ENCODE measurements around the gene KRT31. TPM values are rescaled to one million over a fixed set of nuclear protein-coding genes. Genes with fewer than 3 reads are reported as not detected.

The KRT31 gene
- total and polyA plus RNA-seq, 2 of the 8 experiments (the other 6 are each of a cell fraction or from before 2014, with no cell fraction given), result not detected

GRCh38 chr17:41377546-41377945 lies 19.9 kb downstream of the KRT31 start:
- TF ChIP-seq YY1 (IDR thresholded peaks at IDR 0.05; ENCODE audit: low read depth, low read length) (no peak), EP300 (IDR thresholded peaks at IDR 0.05; ENCODE audit: borderline replicate concordance in 1 of 2, low read depth in 2 of 2, low read length in 2 of 2) (no peak), EGR1 (IDR thresholded peaks at IDR 0.05; ENCODE audit: borderline replicate concordance, low read depth, low read length) (no peak), SRF (IDR thresholded peaks at IDR 0.05; ENCODE audit: low read depth, low read length) (no peak), SP2 (IDR thresholded peaks at IDR 0.05; ENCODE audit: low read length) (no peak), TEAD4 (IDR thresholded peaks at IDR 0.05; ENCODE audit: low read depth, low read length) (no peak), SIX5 (IDR thresholded peaks at IDR 0.05; ENCODE audit: low read depth, low read length) (no peak), BCL11A (IDR thresholded peaks at IDR 0.05; ENCODE audit: low read depth in 2 of 2, low read length in 2 of 2) (no peak), BACH1 (IDR thresholded peaks at IDR 0.05; ENCODE audit: low read length) (no peak), CHD2 (IDR thresholded peaks at IDR 0.05; ENCODE audit: low read length) (no peak), CBX5 (IDR thresholded peaks at IDR 0.05; ENCODE audit: low read depth, low read length) (no peak), SUZ12 (IDR thresholded peaks at IDR 0.05; ENCODE audit: low read length) (no peak)

More at GRCh38 chr17:41377546-41377945, 19.9 kb downstream of the KRT31 start:
- no peak overlapping the region for H3K56ac ChIP-seq (replicated peaks; ENCODE audit: insufficient read length, low read depth, low read length)
- 61% methylated on average over 2 of the region's 2 CpGs; no CpG with 5 or more reads in 1 of the 2 experiments for WGBS, 2 experiments (ENCODE audit: extremely low coverage in 1 of 2, insufficient coverage in 1 of 2, insufficient read length in 1 of 2, insufficient replicate concordance in 2 of 2, low coverage in 1 of 2, low lambda C conversion rate in 2 of 2, missing lambda C conversion rate in 1 of 2)
- no peak overlapping the region for H3K4me2 ChIP-seq (ENCODE audit: insufficient read depth in 1 of 2, low read depth in 2 of 2, low read length in 2 of 2)
- H2AK5ac ChIP-seq (ENCODE audit: low read depth, low read length), result no peak overlapping the region
- no peak overlapping the region for H4K8ac ChIP-seq (ENCODE audit: extremely low read depth, insufficient read depth, low read length)
- H3K23me2 ChIP-seq (ENCODE audit: low read depth, low read length), result no peaks in the 10 kb centered on the region; the same call in 1 of the 2 replicates
- no peak for FAIRE-seq
- H2BK15ac ChIP-seq (ENCODE audit: low read length), result no peak overlapping the region
- H2BK5ac ChIP-seq (ENCODE audit: low read depth, low read length), result no peak overlapping the region
- POLR2A ChIA-PET (ENCODE audit: partially characterized antibody), result no interaction called here
- no peak overlapping the region for H2BK20ac ChIP-seq (ENCODE audit: low read length)
- H4K20me1 ChIP-seq (replicated peaks in 1 of 2; ENCODE audit: control insufficient read depth in 1 of 2, insufficient read depth in 2 of 2, low read length in 2 of 2), result no peaks in the 10 kb centered on the region
- no peak overlapping the region for H3K9ac ChIP-seq (replicated peaks in 1 of 4; ENCODE audit: extremely low read depth in 1 of 4, low read depth in 3 of 4, low read length in 3 of 4)
- no peak overlapping the region for H4K91ac ChIP-seq (replicated peaks; ENCODE audit: insufficient read length, low read length)
- no peak overlapping the region for H4K5ac ChIP-seq (ENCODE audit: insufficient read length, low read depth, low read length)
- CTCF ChIA-PET (ENCODE audit: partially characterized antibody), result interaction anchor here (1.1 kb wide), 1 partner anchor 110 kb away, joined by 3 read pairs; no protein-coding TSS in a partner anchor
- no peak for DNase-seq (ENCODE audit: low read depth in 1 of 2, low spot score in 2 of 2)
- no peak overlapping the region for H2BK120ac ChIP-seq (replicated peaks; ENCODE audit: low read depth, low read length)
- H3K23ac ChIP-seq (ENCODE audit: insufficient read length), result no peak overlapping the region
- no peaks in the 10 kb centered on the region for H3K79me1 ChIP-seq (ENCODE audit: low read depth, low read length)
- no peaks in the 10 kb centered on the region for H3K9me3 ChIP-seq (ENCODE audit: insufficient read depth in 2 of 2, low read depth in 1 of 2, low read length in 1 of 2)
- H3K36me3 ChIP-seq (ENCODE audit: control insufficient read depth in 2 of 4, insufficient read depth in 4 of 4, low read length in 3 of 4), result no peaks in the 10 kb centered on the region
- no peaks in the 10 kb centered on the region for H3K79me2 ChIP-seq (ENCODE audit: control insufficient read depth in 1 of 2, insufficient read depth in 2 of 2, low read length in 2 of 2)
- H3K14ac ChIP-seq (ENCODE audit: insufficient read length), result no peak overlapping the region
- H3K27ac ChIP-seq (ENCODE audit: low read depth, low read length), result no peak overlapping the region
- H3K18ac ChIP-seq (ENCODE audit: extremely low read depth, low read length), result no peak overlapping the region
- no peak overlapping the region for H2BK12ac ChIP-seq (ENCODE audit: low read depth, low read length)
- no peak overlapping the region for H3K4me3 ChIP-seq (ENCODE audit: extremely low read depth in 1 of 4, insufficient read depth in 2 of 4, low read depth in 3 of 4, low read length in 4 of 4)
- no peaks in the 10 kb centered on the region for H3K4me1 ChIP-seq (replicated peaks in 1 of 4; ENCODE audit: control insufficient read depth in 3 of 4, insufficient read depth in 4 of 4, low read length in 3 of 4)
- no peak overlapping the region for H2AFZ ChIP-seq (ENCODE audit: low read length)
- H3K27me3 ChIP-seq (replicated peaks in 1 of 4; ENCODE audit: control insufficient read depth in 3 of 4, extremely low read depth in 1 of 4, insufficient read depth in 3 of 4, low read length in 3 of 4), result no peaks in the 10 kb centered on the region
- H3K4ac ChIP-seq (replicated peaks; ENCODE audit: insufficient read length, low read depth, low read length), result no peak overlapping the region
